Fibroblast of skin of right biceps (primary cell): ENCODE data around the gene TMEM179B.
"Not testable (repeated sequence)": the region's sequence is repeated elsewhere in the genome, so short reads cannot be mapped to it uniquely, and the experiment has no call there.

Source experiments
- DNase-seq: peaks from one replicate; pipeline ENCODE4 v3.0.0-alpha.2; 2013

The TMEM179B gene

GRCh38 chr11:62789576-62789975, 2.4 kb downstream of the TMEM179B start:
- no peak for DNase-seq

GRCh38 chr11:62791501-62792201, 4.4 kb downstream of the TMEM179B start, which contains the start of gene TMEM223:
TMEM223 (minus strand) TSS chr11:62792006; CDS start chr11:62791994, 12 bp downstream.
- peak; percentile 79 for DNase-seq

- DNase-seq, result peak; percentile 10
Measured at GRCh38 chr11:62792202-62792575, 5.0 kb downstream of the TMEM179B start.

- DNase-seq, result no peak
Measured at GRCh38 chr11:62794201-62794775, 7.1 kb downstream of the TMEM179B start.

GRCh38 chr11:62796281-62796680, 9.1 kb downstream of the TMEM179B start:
- DNase-seq, result no peak

- DNase-seq, result no peak
Measured at GRCh38 chr11:62799486-62799885, 12.3 kb downstream of the TMEM179B start.

- DNase-seq, result no peak
Measured at GRCh38 chr11:62801071-62801470, 13.9 kb downstream of the TMEM179B start.

GRCh38 chr11:62804310-62805075, 17.3 kb downstream of the TMEM179B start:
- peak; percentile 28 for DNase-seq

GRCh38 chr11:62805076-62805892, 18.1 kb downstream of the TMEM179B start, which contains the start of gene NXF1:
NXF1 (minus strand) TSS chr11:62805440; CDS start chr11:62805356, 84 bp downstream.
- peak; percentile 92 for DNase-seq

GRCh38 chr11:62805961-62806441, 18.8 kb downstream of the TMEM179B start:
- peak; percentile 26 for DNase-seq

- peak; percentile 13 for DNase-seq
Measured at GRCh38 chr11:62806611-62807121, 19.5 kb downstream of the TMEM179B start.

GRCh38 chr11:62810748-62811147, 23.5 kb downstream of the TMEM179B start:
- no peak for DNase-seq

- DNase-seq, result no peak
Measured at GRCh38 chr11:62811659-62812058, 24.5 kb downstream of the TMEM179B start.

- no peak for DNase-seq
Measured at GRCh38 chr11:62816557-62816956, 29.4 kb downstream of the TMEM179B start.

GRCh38 chr11:62817129-62817528, 29.9 kb downstream of the TMEM179B start:
- DNase-seq, result no peak

GRCh38 chr11:62823677-62824076, 36.5 kb downstream of the TMEM179B start:
- DNase-seq, result no peak

GRCh38 chr11:62828130-62828529, 40.9 kb downstream of the TMEM179B start:
- not testable (repeated sequence) for DNase-seq

GRCh38 chr11:62830904-62831519, 43.8 kb downstream of the TMEM179B start:
- DNase-seq, result no peak

- DNase-seq, result peak; percentile 98
Measured at GRCh38 chr11:62831520-62832335, 44.5 kb downstream of the TMEM179B start, which contains the start of gene STX5. STX5 (minus strand) TSS chr11:62832051; CDS start chr11:62831243, 808 bp downstream.

- no peak for DNase-seq
Measured at GRCh38 chr11:62832336-62833234, 45.4 kb downstream of the TMEM179B start, which contains the start of gene TEX54. TEX54 (minus strand) TSS chr11:62832841.
